A549 (cell line): ENCODE measurements around the gene IL36B. TPM values are rescaled to one million over a fixed set of nuclear protein-coding genes. Genes with fewer than 3 reads are reported as not detected.

Experiments used
- ATAC-seq, 2 experiments: fragments of 200-7000 bp in 1 of 2; fragments of >200 bp in 1 of 2; cut with Nextera tagmentation in 1 of 2; cut with Tn5 transposase in 1 of 2; 3 replicates each; pipeline versions ENCODE4 v1.8.0 to v1.9.1; 2018 to 2020; ENCODE audit warnings: mild to moderate bottlenecking in 1 of 2, moderate library complexity in 1 of 2
- CTCF ChIA-PET: fragments of 300-600 bp; sonication (Branson Sonifier 250); formaldehyde crosslinking; extraction: SDS; loops from one replicate; lab custom pipeline; 2021; ENCODE audit warnings: antibody characterized with exemption, inconsistent platforms; lab: Yijun Ruan, JAX
- POLR2A ChIA-PET: fragments of 350-600 bp; formaldehyde crosslinking; extraction: SDS; loops from one replicate; lab custom pipeline; 2021; ENCODE audit warnings: antibody characterized with exemption, inconsistent platforms; lab: Yijun Ruan, JAX
- DNase-seq, 2 experiments: peaks; one replicate each; pipeline versions ENCODE4 v3.0.0 to v3.0.0-alpha.2; 2011 to 2016; ENCODE audit warnings: low read depth in 1 of 2, low spot score in 1 of 2
- FAIRE-seq: peaks from 2 replicates; lab custom pipeline; 2011; peaks lifted over from hg19 to GRCh38; lab: Jason Lieb, UNC
- H3K27ac ChIP-seq, 2 experiments: fragments of >200 bp; sonication (Bioruptor Twin); formaldehyde crosslinking; 3 replicates each; pipeline ENCODE4 v1.5.1; 2016 to 2017
- H3K4me1 ChIP-seq: fragments of >200 bp; sonication (Bioruptor Twin); formaldehyde crosslinking; 3 replicates; pipeline ENCODE4 v1.6.1; 2016
- H3K4me2 ChIP-seq: fragments of >200 bp; sonication (Bioruptor Twin); formaldehyde crosslinking; 3 replicates; pipeline ENCODE4 v1.6.1; 2016
- H3K4me3 ChIP-seq: fragments of >200 bp; sonication (Bioruptor Twin); formaldehyde crosslinking; 3 replicates; pipeline ENCODE4 v1.5.1; 2016
- H3K9me3 ChIP-seq: fragments of >200 bp; sonication (Bioruptor Twin); formaldehyde crosslinking; 3 replicates; pipeline ENCODE4 v1.6.1; 2016
- CBX8 ChIP-seq: fragments of 200-600 bp; sonication (generic); IDR thresholded peaks from 2 replicates; pipeline ENCODE4 v1.6.1; 2016
- CHD2 ChIP-seq: fragments of 150-350 bp; IDR thresholded peaks from 2 replicates; pipeline ENCODE4 v1.6.1; 2014; ENCODE audit warnings: low read length; ENCODE audit not compliant: partially characterized antibody
- FOSB ChIP-seq: fragments of 250-450 bp; sonication (Bioruptor Pico); IDR thresholded peaks from 2 replicates; pipeline ENCODE4 v1.5.0; 2020; ENCODE audit warnings: mild to moderate bottlenecking, moderate library complexity
- FOSL2 ChIP-seq, 2 experiments: fragments of 450-650 bp in 1 of 2; fragments of >200 bp in 1 of 2; sonication (Bioruptor Twin) in 1 of 2; formaldehyde crosslinking; IDR thresholded peaks; 2 replicates each; pipeline versions ENCODE4 v1.5.0 to v1.6.1; 2016 to 2020; ENCODE audit warnings: mild to moderate bottlenecking in 1 of 2, moderate library complexity in 1 of 2
- HDAC2 ChIP-seq: fragments of 200-600 bp; sonication (generic); IDR thresholded peaks from 2 replicates; pipeline ENCODE4 v1.6.1; 2016
- HEYL ChIP-seq: fragments of 250-450 bp; sonication (Bioruptor Pico); IDR thresholded peaks from 2 replicates; pipeline ENCODE4 v1.8.0; 2021; ENCODE audit warnings: mild to moderate bottlenecking, moderate library complexity
- HOXB13 ChIP-seq: fragments of 250-450 bp; sonication (Bioruptor Pico); IDR thresholded peaks from 2 replicates; pipeline ENCODE4 v1.5.0; 2020; ENCODE audit warnings: low read depth, mild to moderate bottlenecking, moderate library complexity
- JUNB ChIP-seq: fragments of >200 bp; sonication (Bioruptor Twin); formaldehyde crosslinking; IDR thresholded peaks from 2 replicates; pipeline ENCODE4 v1.6.1; 2016
- KDM5A ChIP-seq: fragments of 200-600 bp; sonication (generic); IDR thresholded peaks from 2 replicates; pipeline ENCODE4 v1.6.1; 2016; ENCODE audit warnings: antibody characterized with exemption, mild to moderate bottlenecking
- MAFK ChIP-seq: fragments of 450-650 bp; IDR thresholded peaks from 2 replicates; pipeline ENCODE4 v1.6.1; 2014; ENCODE audit not compliant: partially characterized antibody
- MYC ChIP-seq: IDR thresholded peaks from 2 replicates; pipeline ENCODE4 v1.6.1; 2012; ENCODE audit warnings: mild to moderate bottlenecking, inconsistent platforms, low read length, improper control_type of control experiment, borderline replicate concordance
- NR3C1 ChIP-seq: fragments of >200 bp; sonication (Bioruptor Twin); formaldehyde crosslinking; IDR thresholded peaks from 3 replicates; pipeline ENCODE4 v1.6.1; 2017
- PHF8 ChIP-seq: fragments of 200-600 bp; sonication (generic); IDR thresholded peaks from 2 replicates; pipeline ENCODE4 v1.6.1; 2016; ENCODE audit warnings: low read depth, mild to moderate bottlenecking, antibody characterized with exemption, moderate library complexity, borderline replicate concordance
- RARB ChIP-seq: fragments of 250-450 bp; sonication (Bioruptor Pico); IDR thresholded peaks from 2 replicates; pipeline ENCODE4 v1.8.0; 2021; ENCODE audit warnings: mild to moderate bottlenecking, moderate library complexity
- TP53 ChIP-seq: fragments of 250-450 bp; sonication (Bioruptor Pico); IDR thresholded peaks from 2 replicates; pipeline ENCODE4 v1.5.0; 2021; ENCODE audit warnings: mild to moderate bottlenecking, moderate library complexity
- ZFP36 ChIP-seq: fragments of 450-650 bp; IDR thresholded peaks from 2 replicates; pipeline ENCODE4 v1.6.1; 2014; ENCODE audit warnings: borderline replicate concordance; ENCODE audit not compliant: partially characterized antibody
- ZSCAN20 ChIP-seq: fragments of 250-450 bp; sonication (Bioruptor Pico); IDR thresholded peaks from 2 replicates; pipeline ENCODE4 v1.8.0; 2022; ENCODE audit warnings: mild to moderate bottlenecking, moderate library complexity
- WGBS: methylation state at CpG from one replicate; pipeline ENCODE4 v1.1.6; 2017; ENCODE audit errors: missing lambda C conversion rate; 5-methylcytosine and 5-hydroxymethylcytosine counted together
- polyA plus RNA-seq, 4 experiments: library from polyadenylated mRNA; depleted of rRNA in 3 of 4; stranded (reverse); fragments of >200 nt; fragmentation: RNase III in 1 of 4; extraction: RNeasy Plus Mini Kit Qiagen cat#74134 plus additional on column Dnase treatment in 1 of 4; gene quantifications; 2 replicates in 3 of 4; 3 replicates in 1 of 4; pipeline ENCODE4 v1.2.3, GENCODE V29; 2011 to 2017
- TF ChIP-seq, protein P1 (sequence below): IDR thresholded peaks from 2 replicates; pipeline ENCODE4 v1.6.1; 2012
- TF ChIP-seq, protein P2 (sequence below): fragments of 200-600 bp; sonication (generic); IDR thresholded peaks from 2 replicates; pipeline ENCODE4 v1.6.1; 2016; ENCODE audit warnings: antibody characterized with exemption, mild to moderate bottlenecking, moderate library complexity
- TF ChIP-seq, protein P3 (sequence below): fragments of 450-650 bp; IDR thresholded peaks from 2 replicates; pipeline ENCODE4 v1.6.1; 2014; ENCODE audit warnings: antibody characterized with exemption
- TF ChIP-seq, protein P4 (sequence below): fragments of >200 bp; sonication (Bioruptor Twin); formaldehyde crosslinking; IDR thresholded peaks from 3 replicates; pipeline ENCODE4 v1.5.1; 2016
- TF ChIP-seq, protein P5 (sequence below): fragments of 250-450 bp; sonication (Bioruptor Pico); IDR thresholded peaks from 2 replicates; pipeline ENCODE4 v1.5.0; 2020; ENCODE audit warnings: low read depth, mild to moderate bottlenecking, moderate library complexity

The IL36B gene
- polyA plus RNA-seq, 2 of the 4 experiments (the other 2 are of a cell fraction), result not detected

DNA sequence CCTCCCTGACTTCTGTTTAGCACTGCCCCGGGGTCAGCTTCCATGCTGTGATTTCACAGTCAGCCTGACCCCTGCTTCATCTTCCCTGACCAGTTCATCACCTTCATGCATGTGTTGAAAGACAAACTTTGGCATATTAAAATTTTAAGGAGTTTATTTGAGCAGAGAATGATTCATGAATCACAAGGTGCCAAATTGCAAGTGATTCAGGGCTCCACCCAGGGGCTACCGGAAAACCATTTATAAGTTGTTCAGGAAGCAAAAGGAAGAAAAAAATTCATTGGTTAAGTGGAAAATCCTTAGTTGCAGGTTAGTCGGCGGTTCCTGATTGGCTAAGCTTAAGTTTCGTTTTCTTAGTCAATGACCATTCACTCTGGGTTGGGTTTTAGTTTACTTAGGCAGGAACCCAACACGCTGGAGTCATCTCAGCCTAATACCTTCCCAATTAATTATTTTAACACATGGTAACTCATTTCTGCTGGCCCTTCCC is 25.7 kb upstream of the IL36B start:
- peaks cover 3% of the 10 kb centered on the region; the same call in 1 of the 3 replicates for H3K4me1 ChIP-seq
- ChIA-PET CTCF (interaction anchor here (1.1 to 12.9 kb wide), 5 partner anchors 12 to 122 kb away, joined by 5 to 150 read pairs (median 44); partner anchors contain the start of gene IL36RN), POLR2A (no interaction called here)
- 0 out of 6 replicates have a peak overlapping the region, but pooled peaks of 1 of the 2 experiments have one; percentile 31 for H3K27ac ChIP-seq
- peak in 1 of 2 experiments; percentile 16 for DNase-seq
- H3K4me3 ChIP-seq, result no peak overlapping the region
- 48% methylated on average over 6 of the region's 6 CpGs for WGBS
- no peak for ATAC-seq
- no peak for FAIRE-seq
- H3K4me2 ChIP-seq, result peak overlapping the region; percentile 23; the same call in 1 of the 3 replicates
- TF ChIP-seq KDM5A, result no peak
- TF ChIP-seq JUNB, result no peak
- TF ChIP-seq TP53, result no peak
- no peak for TF ChIP-seq NR3C1
- no peak for TF ChIP-seq CHD2
- no peak for TF ChIP-seq HDAC2
- TF ChIP-seq PHF8, result no peak
- TF ChIP-seq ZFP36, result no peak
- TF ChIP-seq RARB (CRISPR knock-in tag), result no peak
- TF ChIP-seq, protein P1, sequence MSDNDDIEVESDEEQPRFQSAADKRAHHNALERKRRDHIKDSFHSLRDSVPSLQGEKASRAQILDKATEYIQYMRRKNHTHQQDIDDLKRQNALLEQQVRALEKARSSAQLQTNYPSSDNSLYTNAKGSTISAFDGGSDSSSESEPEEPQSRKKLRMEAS, result no peak
- TF ChIP-seq CBX8, result no peak
- no peak for TF ChIP-seq MAFK
- TF ChIP-seq, protein P2, sequence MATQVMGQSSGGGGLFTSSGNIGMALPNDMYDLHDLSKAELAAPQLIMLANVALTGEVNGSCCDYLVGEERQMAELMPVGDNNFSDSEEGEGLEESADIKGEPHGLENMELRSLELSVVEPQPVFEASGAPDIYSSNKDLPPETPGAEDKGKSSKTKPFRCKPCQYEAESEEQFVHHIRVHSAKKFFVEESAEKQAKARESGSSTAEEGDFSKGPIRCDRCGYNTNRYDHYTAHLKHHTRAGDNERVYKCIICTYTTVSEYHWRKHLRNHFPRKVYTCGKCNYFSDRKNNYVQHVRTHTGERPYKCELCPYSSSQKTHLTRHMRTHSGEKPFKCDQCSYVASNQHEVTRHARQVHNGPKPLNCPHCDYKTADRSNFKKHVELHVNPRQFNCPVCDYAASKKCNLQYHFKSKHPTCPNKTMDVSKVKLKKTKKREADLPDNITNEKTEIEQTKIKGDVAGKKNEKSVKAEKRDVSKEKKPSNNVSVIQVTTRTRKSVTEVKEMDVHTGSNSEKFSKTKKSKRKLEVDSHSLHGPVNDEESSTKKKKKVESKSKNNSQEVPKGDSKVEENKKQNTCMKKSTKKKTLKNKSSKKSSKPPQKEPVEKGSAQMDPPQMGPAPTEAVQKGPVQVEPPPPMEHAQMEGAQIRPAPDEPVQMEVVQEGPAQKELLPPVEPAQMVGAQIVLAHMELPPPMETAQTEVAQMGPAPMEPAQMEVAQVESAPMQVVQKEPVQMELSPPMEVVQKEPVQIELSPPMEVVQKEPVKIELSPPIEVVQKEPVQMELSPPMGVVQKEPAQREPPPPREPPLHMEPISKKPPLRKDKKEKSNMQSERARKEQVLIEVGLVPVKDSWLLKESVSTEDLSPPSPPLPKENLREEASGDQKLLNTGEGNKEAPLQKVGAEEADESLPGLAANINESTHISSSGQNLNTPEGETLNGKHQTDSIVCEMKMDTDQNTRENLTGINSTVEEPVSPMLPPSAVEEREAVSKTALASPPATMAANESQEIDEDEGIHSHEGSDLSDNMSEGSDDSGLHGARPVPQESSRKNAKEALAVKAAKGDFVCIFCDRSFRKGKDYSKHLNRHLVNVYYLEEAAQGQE, result no peak
- TF ChIP-seq, protein P3, sequence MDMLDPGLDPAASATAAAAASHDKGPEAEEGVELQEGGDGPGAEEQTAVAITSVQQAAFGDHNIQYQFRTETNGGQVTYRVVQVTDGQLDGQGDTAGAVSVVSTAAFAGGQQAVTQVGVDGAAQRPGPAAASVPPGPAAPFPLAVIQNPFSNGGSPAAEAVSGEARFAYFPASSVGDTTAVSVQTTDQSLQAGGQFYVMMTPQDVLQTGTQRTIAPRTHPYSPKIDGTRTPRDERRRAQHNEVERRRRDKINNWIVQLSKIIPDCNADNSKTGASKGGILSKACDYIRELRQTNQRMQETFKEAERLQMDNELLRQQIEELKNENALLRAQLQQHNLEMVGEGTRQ, result no peak
- no peak for TF ChIP-seq HEYL (CRISPR knock-in tag)
- no peak for TF ChIP-seq MYC
- no peak for TF ChIP-seq HOXB13 (CRISPR knock-in tag)
- TF ChIP-seq ZSCAN20 (CRISPR knock-in tag), result no peak
- TF ChIP-seq, protein P4, sequence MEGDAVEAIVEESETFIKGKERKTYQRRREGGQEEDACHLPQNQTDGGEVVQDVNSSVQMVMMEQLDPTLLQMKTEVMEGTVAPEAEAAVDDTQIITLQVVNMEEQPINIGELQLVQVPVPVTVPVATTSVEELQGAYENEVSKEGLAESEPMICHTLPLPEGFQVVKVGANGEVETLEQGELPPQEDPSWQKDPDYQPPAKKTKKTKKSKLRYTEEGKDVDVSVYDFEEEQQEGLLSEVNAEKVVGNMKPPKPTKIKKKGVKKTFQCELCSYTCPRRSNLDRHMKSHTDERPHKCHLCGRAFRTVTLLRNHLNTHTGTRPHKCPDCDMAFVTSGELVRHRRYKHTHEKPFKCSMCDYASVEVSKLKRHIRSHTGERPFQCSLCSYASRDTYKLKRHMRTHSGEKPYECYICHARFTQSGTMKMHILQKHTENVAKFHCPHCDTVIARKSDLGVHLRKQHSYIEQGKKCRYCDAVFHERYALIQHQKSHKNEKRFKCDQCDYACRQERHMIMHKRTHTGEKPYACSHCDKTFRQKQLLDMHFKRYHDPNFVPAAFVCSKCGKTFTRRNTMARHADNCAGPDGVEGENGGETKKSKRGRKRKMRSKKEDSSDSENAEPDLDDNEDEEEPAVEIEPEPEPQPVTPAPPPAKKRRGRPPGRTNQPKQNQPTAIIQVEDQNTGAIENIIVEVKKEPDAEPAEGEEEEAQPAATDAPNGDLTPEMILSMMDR, result no peak
- TF ChIP-seq, protein P5, sequence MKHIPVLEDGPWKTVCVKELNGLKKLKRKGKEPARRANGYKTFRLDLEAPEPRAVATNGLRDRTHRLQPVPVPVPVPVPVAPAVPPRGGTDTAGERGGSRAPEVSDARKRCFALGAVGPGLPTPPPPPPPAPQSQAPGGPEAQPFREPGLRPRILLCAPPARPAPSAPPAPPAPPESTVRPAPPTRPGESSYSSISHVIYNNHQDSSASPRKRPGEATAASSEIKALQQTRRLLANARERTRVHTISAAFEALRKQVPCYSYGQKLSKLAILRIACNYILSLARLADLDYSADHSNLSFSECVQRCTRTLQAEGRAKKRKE, result no peak
- no peaks in the 10 kb centered on the region for H3K9me3 ChIP-seq

DNA sequence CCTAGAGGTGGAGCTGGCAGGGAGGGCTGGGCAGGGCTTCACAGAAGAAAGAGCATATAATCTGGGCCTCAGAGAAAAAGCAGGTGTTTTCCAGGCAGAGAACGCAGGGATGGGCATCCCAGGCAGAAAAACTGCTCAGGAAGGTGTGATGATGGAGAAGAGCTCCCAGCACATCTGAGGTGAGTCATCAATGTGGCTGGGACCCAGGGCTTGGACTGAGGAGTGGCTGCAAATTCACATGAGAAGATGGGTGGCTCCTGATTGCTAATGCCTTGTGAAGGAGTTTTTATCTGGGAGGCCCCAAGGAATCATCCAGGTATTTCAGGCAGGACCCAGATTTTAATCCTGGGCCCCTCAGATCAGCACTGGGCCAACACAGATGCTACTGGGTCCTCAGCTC is 25.3 kb upstream of the IL36B start:
- TF ChIP-seq ZSCAN20 (CRISPR knock-in tag) (no peak), FOSB (CRISPR knock-in tag) (no peak), FOSL2 (IDR thresholded peaks at IDR 0.05) (no peak), FOSL2 (CRISPR knock-in tag; IDR thresholded peaks at IDR 0.05) (peak; percentile 28; the same call in 1 of the 2 replicates), MYC (no peak), MAFK (no peak)
- Histone ChIP-seq H3K27ac (0 out of 6 replicates have a peak overlapping the region, but pooled peaks of 1 of the 2 experiments have one; percentile 31), H3K4me1 (peaks cover 3% of the 10 kb centered on the region; the same call in 1 of the 3 replicates), H3K9me3 (no peaks in the 10 kb centered on the region), H3K4me3 (no peak overlapping the region), H3K4me2 (peak overlapping the region; percentile 23; the same call in 1 of the 3 replicates)
- no peak for FAIRE-seq
- ATAC-seq, result peak in 1 of 2 experiments; percentile 40; a peak in 1 of 6 replicates
- ChIA-PET CTCF (interaction anchor here (1.1 to 12.9 kb wide), 5 partner anchors 13 to 260 kb away, joined by 3 to 150 read pairs (median 14); no protein-coding TSS in a partner anchor), POLR2A (no interaction called here)
- DNase-seq, result peak in 1 of 2 experiments; percentile 18
- 6% methylated on average over 1 of the region's 1 CpG for WGBS
